ENCODE measurements around the gene NGF. TPM values are rescaled to one million over a fixed set of nuclear protein-coding genes. Genes with fewer than 3 reads are reported as not detected.

Gene NGF
- total and polyA plus RNA-seq, 2 of the 8 experiments (the other 6 are each of a cell fraction or from before 2014, with no cell fraction given): 1.6 TPM; not detected in 1

GRCh38 chr1:115317101-115318012 is 20.7 kb downstream of the NGF start:
- Histone ChIP-seq H3K9me3 (ENCODE audit: insufficient read depth in 2 of 2, low read depth in 1 of 2, low read length in 1 of 2) (no peaks in the 10 kb centered on the region), H3K9ac (replicated peaks in 1 of 4; ENCODE audit: extremely low read depth in 1 of 4, low read depth in 3 of 4, low read length in 3 of 4) (no peak overlapping the region), H3K4me1 (replicated peaks in 1 of 4; ENCODE audit: control insufficient read depth in 3 of 4, insufficient read depth in 4 of 4, low read length in 3 of 4) (no peaks in the 10 kb centered on the region), H3K79me1 (ENCODE audit: low read depth, low read length) (no peaks in the 10 kb centered on the region), H3K79me2 (ENCODE audit: control insufficient read depth in 1 of 2, insufficient read depth in 2 of 2, low read length in 2 of 2) (no peaks in the 10 kb centered on the region), H3K4ac (replicated peaks; ENCODE audit: insufficient read length, low read depth, low read length) (no peak overlapping the region), H4K91ac (replicated peaks; ENCODE audit: insufficient read length, low read length) (no peak overlapping the region), H2BK120ac (replicated peaks; ENCODE audit: low read depth, low read length) (no peak overlapping the region), H3K14ac (ENCODE audit: insufficient read length) (no peak overlapping the region), H4K20me1 (replicated peaks in 1 of 2; ENCODE audit: control insufficient read depth in 1 of 2, insufficient read depth in 2 of 2, low read length in 2 of 2) (no peaks in the 10 kb centered on the region), H3K4me3 (ENCODE audit: extremely low read depth in 1 of 4, insufficient read depth in 2 of 4, low read depth in 3 of 4, low read length in 4 of 4) (no peak overlapping the region), H2BK20ac (ENCODE audit: low read length) (no peak overlapping the region), H3K36me3 (ENCODE audit: control insufficient read depth in 2 of 4, insufficient read depth in 4 of 4, low read length in 3 of 4) (no peaks in the 10 kb centered on the region), H3K27me3 (replicated peaks in 1 of 4; ENCODE audit: control insufficient read depth in 3 of 4, extremely low read depth in 1 of 4, insufficient read depth in 3 of 4, low read length in 3 of 4) (no peaks in the 10 kb centered on the region; a peak in 2 of 7 replicates), H2AK5ac (ENCODE audit: low read depth, low read length) (no peak overlapping the region), H3K27ac (ENCODE audit: low read depth, low read length) (no peak overlapping the region), H3K23ac (ENCODE audit: insufficient read length) (no peak overlapping the region), H2BK5ac (ENCODE audit: low read depth, low read length) (no peak overlapping the region), H4K5ac (ENCODE audit: insufficient read length, low read depth, low read length) (no peak overlapping the region), H3K23me2 (ENCODE audit: low read depth, low read length) (no peaks in the 10 kb centered on the region), H2AFZ (ENCODE audit: low read length) (no peak overlapping the region), H3K56ac (replicated peaks; ENCODE audit: insufficient read length, low read depth, low read length) (no peak overlapping the region), H2BK12ac (ENCODE audit: low read depth, low read length) (no peak overlapping the region), H2BK15ac (ENCODE audit: low read length) (no peak overlapping the region), H3K18ac (ENCODE audit: extremely low read depth, low read length) (no peak overlapping the region), H3K4me2 (ENCODE audit: insufficient read depth in 1 of 2, low read depth in 2 of 2, low read length in 2 of 2) (no peak overlapping the region), H4K8ac (ENCODE audit: extremely low read depth, insufficient read depth, low read length) (no peak overlapping the region)
- ChIA-PET CTCF (ENCODE audit: partially characterized antibody) (interaction anchor here (0.8 to 1.7 kb wide), 4 partner anchors 11 to 45 kb away, joined by 3 to 5 read pairs (median 3); no protein-coding TSS in a partner anchor), POLR2A (ENCODE audit: partially characterized antibody) (no interaction called here)
- no peak for FAIRE-seq
- WGBS, 2 experiments (ENCODE audit: extremely low coverage in 1 of 2, insufficient coverage in 1 of 2, insufficient read length in 1 of 2, insufficient replicate concordance in 2 of 2, low coverage in 1 of 2, low lambda C conversion rate in 2 of 2, missing lambda C conversion rate in 1 of 2): 94% methylated on average over 11 of the region's 11 CpGs; no CpG with 5 or more reads in 1 of the 2 experiments
- DNase-seq (ENCODE audit: low read depth in 1 of 2, low spot score in 2 of 2): no peak
- TF ChIP-seq BRCA1 (IDR thresholded peaks at IDR 0.05; ENCODE audit: low read depth, low read length): no peak
- no peak for TF ChIP-seq ASH2L (IDR thresholded peaks at IDR 0.05; ENCODE audit: low read length)
- no peak for TF ChIP-seq EP300 (IDR thresholded peaks at IDR 0.05; ENCODE audit: borderline replicate concordance in 1 of 2, low read depth in 2 of 2, low read length in 2 of 2)
- no peak for TF ChIP-seq ATF2 (IDR thresholded peaks at IDR 0.05; ENCODE audit: low read length)
- no peak for TF ChIP-seq BCL11A (IDR thresholded peaks at IDR 0.05; ENCODE audit: low read depth in 2 of 2, low read length in 2 of 2)
- TF ChIP-seq BACH1 (IDR thresholded peaks at IDR 0.05; ENCODE audit: low read length): no peak
- TF ChIP-seq CTBP2 (IDR thresholded peaks at IDR 0.05; ENCODE audit: borderline replicate concordance, insufficient read depth, insufficient read length, low read length): no peak
- TF ChIP-seq NANOG (IDR thresholded peaks at IDR 0.05; ENCODE audit: insufficient read depth, low read depth, low read length, poor library complexity, severe bottlenecking): no peak
- TF ChIP-seq CBX8 (IDR thresholded peaks at IDR 0.05; ENCODE audit: borderline replicate concordance, low read depth, low read length): no peak

Data from H1 (cell line).